ENCODE measurements around the gene ZDBF2. TPM values are rescaled to one million over a fixed set of nuclear protein-coding genes. Genes with fewer than 3 reads are reported as not detected.

Gene ZDBF2
- total RNA-seq, 4 donors from 2014 or later = 10.6 to 14.0 (median 12.1) TPM

- intact Hi-C loops (cut with DNase I) = no loop called here
- no peak for TF ChIP-seq POLR2A (IDR thresholded peaks at IDR 0.05; ENCODE audit: low read depth)
- no peak for TF ChIP-seq EP300 (IDR thresholded peaks at IDR 0.05)
- no peak for TF ChIP-seq POLR2AphosphoS5 (IDR thresholded peaks at IDR 0.05)
- no peak for TF ChIP-seq CTCF (IDR thresholded peaks at IDR 0.05)
- H3K9me3 ChIP-seq = no peaks in the 10 kb centered on the region
- 23% methylated on average over 6 of the region's 6 CpGs for WGBS
- peaks cover 0 to 97% (median 17%) of the 10 kb centered on the region in 4 donors for H3K27me3 ChIP-seq
- H3K4me3 ChIP-seq = peak overlapping the region; percentile 69 to 80 (median 70)
- peaks cover 0 to 19% (median 14%) of the 10 kb centered on the region in 4 donors for H3K4me1 ChIP-seq
- H3K36me3 ChIP-seq = no peaks in the 10 kb centered on the region
- H3K27ac ChIP-seq (replicated peaks in 1 of 4) = peak overlapping the region in 3 of 4 donors; percentile 70 to 81 (median 80)
- no peak for DNase-seq (ENCODE audit: extremely low spot score)
Measured at GRCh38 chr2:206273905-206274304, 558 bp upstream of the ZDBF2 start.

GRCh38 chr2:206275312-206276055 is 1.0 kb downstream of the ZDBF2 start:
- H3K27ac ChIP-seq (replicated peaks in 1 of 4) = peak overlapping the region; percentile 70 to 81 (median 75)
- peaks cover 0 to 90% (median 14%) of the 10 kb centered on the region in 4 donors for H3K27me3 ChIP-seq
- TF ChIP-seq POLR2A (IDR thresholded peaks at IDR 0.05; ENCODE audit: low read depth) (no peak), POLR2AphosphoS5 (IDR thresholded peaks at IDR 0.05) (no peak), EP300 (IDR thresholded peaks at IDR 0.05) (no peak), CTCF (IDR thresholded peaks at IDR 0.05) (no peak)
- intact Hi-C loops (cut with DNase I) = no loop called here
- H3K36me3 ChIP-seq = no peaks in the 10 kb centered on the region
- 7% methylated on average over 21 of the region's 23 CpGs for WGBS
- H3K4me1 ChIP-seq = peaks cover 0 to 19% (median 14%) of the 10 kb centered on the region in 4 donors
- H3K4me3 ChIP-seq = peak overlapping the region; percentile 69 to 80 (median 70)
- no peaks in the 10 kb centered on the region for H3K9me3 ChIP-seq
- DNase-seq (ENCODE audit: extremely low spot score) = no peak

- no peak for DNase-seq (ENCODE audit: extremely low spot score)
- intact Hi-C loops (cut with DNase I) = no loop called here
- TF ChIP-seq CTCF (IDR thresholded peaks at IDR 0.05) (no peak), EP300 (IDR thresholded peaks at IDR 0.05) (no peak), POLR2A (IDR thresholded peaks at IDR 0.05; ENCODE audit: low read depth) (no peak), POLR2AphosphoS5 (IDR thresholded peaks at IDR 0.05) (no peak)
- peaks cover 0 to 82% (median 11%) of the 10 kb centered on the region in 4 donors for H3K27me3 ChIP-seq
- H3K36me3 ChIP-seq = no peaks in the 10 kb centered on the region
- WGBS = 45% methylated on average over 12 of the region's 12 CpGs
- no peak overlapping the region for H3K27ac ChIP-seq (replicated peaks in 1 of 4)
- H3K4me1 ChIP-seq = peaks cover 0 to 19% (median 14%) of the 10 kb centered on the region in 4 donors
- peak overlapping the region in 2 of 4 donors; percentile 69 to 80 for H3K4me3 ChIP-seq
- no peaks in the 10 kb centered on the region for H3K9me3 ChIP-seq
Measured at GRCh38 chr2:206276169-206276942, 1.9 kb downstream of the ZDBF2 start.

GRCh38 chr2:206277503-206277902 is 3.0 kb downstream of the ZDBF2 start:
- 52% methylated on average over 3 of the region's 3 CpGs for WGBS
- no peak for DNase-seq (ENCODE audit: extremely low spot score)
- Histone ChIP-seq H3K36me3 (peaks cover 0 to 7% (median 0%) of the 10 kb centered on the region in 4 donors), H3K27ac (replicated peaks in 1 of 4) (no peak overlapping the region), H3K9me3 (no peaks in the 10 kb centered on the region), H3K4me1 (peaks cover 0 to 19% (median 14%) of the 10 kb centered on the region in 4 donors), H3K27me3 (peaks cover 0 to 70% (median 11%) of the 10 kb centered on the region in 4 donors), H3K4me3 (no peak overlapping the region)
- intact Hi-C loops (cut with DNase I) = no loop called here
- TF ChIP-seq POLR2A (IDR thresholded peaks at IDR 0.05; ENCODE audit: low read depth) (no peak), POLR2AphosphoS5 (IDR thresholded peaks at IDR 0.05) (no peak), CTCF (IDR thresholded peaks at IDR 0.05) (no peak), EP300 (IDR thresholded peaks at IDR 0.05) (no peak)

Measured in esophagus muscularis mucosa (tissue), 4 donors.